Mesothelial cell of epicardium (in vitro differentiated cells): ENCODE measurements around the gene FAM237B. TPM values are rescaled to one million over a fixed set of nuclear protein-coding genes. Genes with fewer than 3 reads are reported as not detected.

Experiments used
- DNase-seq, 2 experiments: peaks; one replicate each; pipeline ENCODE4 v3.0.0; 2021; ENCODE audit warnings: low spot score in 2 of 2; ENCODE audit not compliant: unreplicated experiment in 2 of 2
- H3K27ac Mint-ChIP-seq: 2 replicates; pipeline ENCODE4 v1.8.0; 2021; ENCODE audit warnings: mixed read lengths
- H3K27me3 Mint-ChIP-seq: 2 replicates; pipeline ENCODE4 v1.8.0; 2021; ENCODE audit warnings: low read depth, mixed read lengths
- H3K36me3 Mint-ChIP-seq: 2 replicates; pipeline ENCODE4 v1.8.0; 2021; ENCODE audit warnings: mixed read lengths
- H3K4me1 Mint-ChIP-seq: 2 replicates; pipeline ENCODE4 v1.8.0; 2021; ENCODE audit warnings: mixed read lengths
- H3K4me3 Mint-ChIP-seq: 2 replicates; pipeline ENCODE4 v1.8.0; 2021; ENCODE audit warnings: mild to moderate bottlenecking, moderate library complexity, mixed read lengths
- H3K9me3 Mint-ChIP-seq: 2 replicates; pipeline ENCODE4 v1.8.0; 2021; ENCODE audit warnings: mixed read lengths
- total RNA-seq: library from RNA; stranded (reverse); gene quantifications from 3 replicates; pipeline ENCODE4 v1.2.1, GENCODE V29; 2021
- TF ChIP-seq, protein P1 (sequence below): fragments of 200-600 bp; sonication (generic); IDR thresholded peaks from one replicate; pipeline ENCODE4 v1.5.0; 2021; ENCODE audit warnings: antibody characterized with exemption; ENCODE audit not compliant: unreplicated experiment

FAM237B gene
- total RNA-seq, 1 donor from 2014 or later, result not detected

GRCh38 chr7:90309872-90310271 lies 11.2 kb downstream of the FAM237B start:
- H3K36me3 Mint-ChIP-seq, result no peaks in the 10 kb centered on the region
- no peaks in the 10 kb centered on the region for H3K27me3 Mint-ChIP-seq
- no peak overlapping the region for H3K27ac Mint-ChIP-seq
- TF ChIP-seq, protein P1, sequence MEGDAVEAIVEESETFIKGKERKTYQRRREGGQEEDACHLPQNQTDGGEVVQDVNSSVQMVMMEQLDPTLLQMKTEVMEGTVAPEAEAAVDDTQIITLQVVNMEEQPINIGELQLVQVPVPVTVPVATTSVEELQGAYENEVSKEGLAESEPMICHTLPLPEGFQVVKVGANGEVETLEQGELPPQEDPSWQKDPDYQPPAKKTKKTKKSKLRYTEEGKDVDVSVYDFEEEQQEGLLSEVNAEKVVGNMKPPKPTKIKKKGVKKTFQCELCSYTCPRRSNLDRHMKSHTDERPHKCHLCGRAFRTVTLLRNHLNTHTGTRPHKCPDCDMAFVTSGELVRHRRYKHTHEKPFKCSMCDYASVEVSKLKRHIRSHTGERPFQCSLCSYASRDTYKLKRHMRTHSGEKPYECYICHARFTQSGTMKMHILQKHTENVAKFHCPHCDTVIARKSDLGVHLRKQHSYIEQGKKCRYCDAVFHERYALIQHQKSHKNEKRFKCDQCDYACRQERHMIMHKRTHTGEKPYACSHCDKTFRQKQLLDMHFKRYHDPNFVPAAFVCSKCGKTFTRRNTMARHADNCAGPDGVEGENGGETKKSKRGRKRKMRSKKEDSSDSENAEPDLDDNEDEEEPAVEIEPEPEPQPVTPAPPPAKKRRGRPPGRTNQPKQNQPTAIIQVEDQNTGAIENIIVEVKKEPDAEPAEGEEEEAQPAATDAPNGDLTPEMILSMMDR, result no peak
- no peak overlapping the region for H3K4me3 Mint-ChIP-seq
- H3K9me3 Mint-ChIP-seq, result no peaks in the 10 kb centered on the region
- no peak for DNase-seq
- no peaks in the 10 kb centered on the region for H3K4me1 Mint-ChIP-seq

DNA sequence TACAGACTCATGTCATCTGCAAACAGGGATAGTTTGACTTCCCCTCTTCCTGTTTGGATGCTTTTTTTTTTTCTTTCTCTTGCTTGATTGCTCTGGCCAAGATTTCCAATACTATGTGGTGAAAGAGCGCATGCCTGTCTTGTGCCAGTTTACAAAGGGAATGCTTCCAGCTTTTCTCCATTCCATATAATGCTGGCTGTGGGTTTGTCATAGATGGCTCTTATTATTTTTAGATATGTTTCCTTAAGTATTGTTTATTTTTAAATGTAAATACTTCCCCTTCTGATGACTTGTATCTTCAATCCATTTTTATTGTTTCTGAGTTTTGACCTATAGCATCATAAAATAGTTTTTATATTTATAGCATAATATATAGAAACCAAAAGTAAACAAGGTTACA lies 17.9 kb downstream of the FAM237B start:
- no peak for DNase-seq
- Mint-ChIP-seq H3K27ac (no peak overlapping the region), H3K4me3 (no peak overlapping the region), H3K36me3 (no peaks in the 10 kb centered on the region), H3K4me1 (no peaks in the 10 kb centered on the region), H3K27me3 (no peaks in the 10 kb centered on the region), H3K9me3 (no peaks in the 10 kb centered on the region)
- TF ChIP-seq, protein P1, result no peak

- Mint-ChIP-seq H3K4me3 (no peak overlapping the region), H3K4me1 (peaks cover 9% of the 10 kb centered on the region), H3K36me3 (peaks cover 5% of the 10 kb centered on the region), H3K27me3 (no peaks in the 10 kb centered on the region), H3K27ac (no peak overlapping the region), H3K9me3 (peaks cover 14% of the 10 kb centered on the region)
- no peak for DNase-seq
- TF ChIP-seq, protein P1, result no peak
These were observed 22.7 kb downstream of the FAM237B start for GRCh38 chr7:90298145-90299038.

DNA sequence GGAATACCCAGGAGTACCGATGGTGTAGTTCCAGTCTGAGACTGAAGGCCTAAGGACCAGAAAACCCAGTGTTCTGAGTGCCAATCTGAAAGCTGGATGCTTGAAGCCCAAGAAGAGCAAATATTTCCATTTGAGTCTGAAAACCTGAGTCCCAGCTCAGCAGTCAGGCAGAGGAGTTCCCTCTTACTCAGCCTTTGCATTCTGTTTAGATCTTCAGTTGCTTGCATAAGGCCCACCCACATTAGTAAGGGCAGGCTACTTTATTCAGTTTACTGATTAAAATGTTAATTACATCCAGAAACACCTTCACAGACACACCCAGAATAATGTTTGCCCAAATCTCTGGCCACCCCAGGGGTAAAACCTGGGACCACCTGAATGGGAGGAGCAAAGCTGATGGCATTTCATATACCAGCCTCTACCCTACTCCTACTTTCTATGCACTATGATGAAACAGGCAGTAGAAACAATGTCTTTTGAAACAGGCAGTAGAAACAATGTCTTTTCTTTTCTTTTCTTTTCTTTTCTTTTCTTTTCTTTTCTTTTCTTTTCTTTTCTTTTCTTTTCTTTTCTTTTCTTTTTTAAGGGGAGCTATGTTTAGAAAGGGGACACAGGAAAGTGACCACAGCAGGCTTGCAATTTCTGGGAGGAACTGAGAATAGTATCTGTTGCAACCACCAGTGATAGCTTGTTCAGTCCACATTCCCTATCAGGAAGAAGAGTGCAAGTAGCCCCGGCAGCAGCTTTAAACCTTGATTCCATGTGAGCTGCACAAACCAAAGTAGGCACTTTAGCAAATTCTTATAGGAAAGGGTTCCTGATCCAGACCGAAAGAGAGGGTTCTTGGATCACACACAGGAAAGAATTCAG lies 30.6 kb downstream of the FAM237B start:
- no peaks in the 10 kb centered on the region for H3K4me1 Mint-ChIP-seq
- H3K27me3 Mint-ChIP-seq, result no peaks in the 10 kb centered on the region
- TF ChIP-seq, protein P1, result no peak
- H3K4me3 Mint-ChIP-seq, result no peak overlapping the region
- H3K36me3 Mint-ChIP-seq, result peaks cover 15% of the 10 kb centered on the region
- no peak overlapping the region for H3K27ac Mint-ChIP-seq
- no peak for DNase-seq
- peaks cover 34% of the 10 kb centered on the region for H3K9me3 Mint-ChIP-seq

- Mint-ChIP-seq H3K9me3 (peaks cover 17% of the 10 kb centered on the region), H3K27me3 (no peaks in the 10 kb centered on the region), H3K4me3 (no peak overlapping the region), H3K27ac (no peak overlapping the region), H3K4me1 (no peaks in the 10 kb centered on the region), H3K36me3 (peaks cover 8% of the 10 kb centered on the region)
- no peak for DNase-seq
- TF ChIP-seq, protein P1, result no peak
These were observed 33.0 kb downstream of the FAM237B start for GRCh38 chr7:90288154-90288553.
